ENCODE data around the gene BAD.
"Not testable (repeated sequence)": the region's sequence is repeated elsewhere in the genome, so short reads cannot be mapped to it uniquely, and the experiment has no call there.

BAD gene

DNA sequence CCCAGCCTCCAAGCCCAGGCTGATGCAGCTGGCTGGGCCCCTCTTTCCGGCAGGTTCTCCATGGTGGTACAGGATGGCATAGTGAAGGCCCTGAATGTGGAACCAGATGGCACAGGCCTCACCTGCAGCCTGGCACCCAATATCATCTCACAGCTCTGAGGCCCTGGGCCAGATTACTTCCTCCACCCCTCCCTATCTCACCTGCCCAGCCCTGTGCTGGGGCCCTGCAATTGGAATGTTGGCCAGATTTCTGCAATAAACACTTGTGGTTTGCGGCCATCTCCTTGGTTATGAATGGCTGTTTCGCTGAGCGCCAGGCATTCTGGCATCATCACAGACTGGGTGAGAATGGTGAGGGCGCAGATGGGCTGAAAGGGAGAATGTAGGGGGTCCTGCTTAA is 37.1 kb upstream of the BAD start:
- Histone ChIP-seq H3K9me3 (ENCODE audit: control insufficient read depth, low read length) (no peaks in the 10 kb centered on the region), H3K27ac (ENCODE audit: low read depth, low read length, severe bottlenecking) (no peak overlapping the region), H3K4me3 (ENCODE audit: extremely low read depth, insufficient read depth, low read length, poor library complexity, severe bottlenecking) (no peak overlapping the region), H3K36me3 (ENCODE audit: control insufficient read depth, insufficient read depth, low read length) (peaks cover 24% of the 10 kb centered on the region), H3K4me1 (ENCODE audit: control insufficient read depth, insufficient read depth, low read length, poor library complexity, severe bottlenecking) (peaks cover 22% of the 10 kb centered on the region)
- 97 to 100% methylated on average over 4 to 5 of the region's 5 CpGs for WGBS, 2 experiments (ENCODE audit: insufficient coverage in 2 of 2)

DNA sequence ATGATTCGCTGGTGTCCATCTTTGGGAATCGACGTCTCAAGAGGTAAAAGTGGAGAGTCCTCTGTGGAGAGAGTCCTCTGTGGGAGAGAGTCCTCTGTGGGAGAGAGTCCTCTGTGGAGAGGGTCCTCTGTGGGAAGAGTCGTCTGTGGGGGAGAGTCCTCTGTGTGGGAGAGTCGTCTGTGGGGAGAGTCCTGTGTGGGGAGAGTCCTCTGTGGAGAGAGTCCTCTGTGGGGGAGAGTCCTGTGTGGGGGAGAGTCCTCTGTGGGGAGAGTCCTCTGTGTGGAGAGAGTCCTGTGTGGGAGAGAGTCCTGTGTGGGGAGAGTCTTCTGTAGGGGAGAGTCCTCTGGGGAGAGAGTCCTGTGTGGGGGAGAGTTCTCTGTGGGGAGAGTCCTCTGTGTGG is 36.6 kb upstream of the BAD start:
- 95 to 96% methylated on average over 5 of the region's 5 CpGs for WGBS, 2 experiments (ENCODE audit: insufficient coverage in 2 of 2)
- peaks cover 25% of the 10 kb centered on the region for H3K36me3 ChIP-seq (ENCODE audit: control insufficient read depth, insufficient read depth, low read length)
- H3K27ac ChIP-seq (ENCODE audit: low read depth, low read length, severe bottlenecking) = no peak overlapping the region
- no peaks in the 10 kb centered on the region for H3K9me3 ChIP-seq (ENCODE audit: control insufficient read depth, low read length)
- H3K4me1 ChIP-seq (ENCODE audit: control insufficient read depth, insufficient read depth, low read length, poor library complexity, severe bottlenecking) = peaks cover 22% of the 10 kb centered on the region
- H3K4me3 ChIP-seq (ENCODE audit: extremely low read depth, insufficient read depth, low read length, poor library complexity, severe bottlenecking) = no peak overlapping the region

DNA sequence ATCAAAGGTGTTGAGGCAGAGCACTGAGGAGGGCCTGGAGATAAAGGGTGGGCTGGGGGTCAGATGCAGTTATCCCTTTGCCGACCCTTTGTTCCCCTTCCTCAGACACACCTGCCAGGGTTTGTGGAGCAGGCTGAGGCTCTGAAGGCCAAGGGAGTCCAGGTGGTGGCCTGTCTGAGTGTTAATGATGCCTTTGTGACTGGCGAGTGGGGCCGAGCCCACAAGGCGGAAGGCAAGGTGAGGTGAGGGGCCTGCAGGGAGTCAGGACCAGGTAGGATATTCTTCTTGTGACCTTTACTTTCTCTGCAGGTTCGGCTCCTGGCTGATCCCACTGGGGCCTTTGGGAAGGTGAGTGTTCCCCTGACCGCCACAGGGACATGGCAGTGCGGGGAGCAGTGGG is 36.1 kb upstream of the BAD start:
- Histone ChIP-seq H3K4me1 (ENCODE audit: control insufficient read depth, insufficient read depth, low read length, poor library complexity, severe bottlenecking) (peaks cover 22% of the 10 kb centered on the region), H3K27ac (ENCODE audit: low read depth, low read length, severe bottlenecking) (no peak overlapping the region), H3K9me3 (ENCODE audit: control insufficient read depth, low read length) (no peaks in the 10 kb centered on the region), H3K36me3 (ENCODE audit: control insufficient read depth, insufficient read depth, low read length) (peaks cover 29% of the 10 kb centered on the region), H3K4me3 (ENCODE audit: extremely low read depth, insufficient read depth, low read length, poor library complexity, severe bottlenecking) (no peak overlapping the region)
- 98 to 100% methylated on average over 6 of the region's 7 CpGs for WGBS, 2 experiments (ENCODE audit: insufficient coverage in 2 of 2)

DNA sequence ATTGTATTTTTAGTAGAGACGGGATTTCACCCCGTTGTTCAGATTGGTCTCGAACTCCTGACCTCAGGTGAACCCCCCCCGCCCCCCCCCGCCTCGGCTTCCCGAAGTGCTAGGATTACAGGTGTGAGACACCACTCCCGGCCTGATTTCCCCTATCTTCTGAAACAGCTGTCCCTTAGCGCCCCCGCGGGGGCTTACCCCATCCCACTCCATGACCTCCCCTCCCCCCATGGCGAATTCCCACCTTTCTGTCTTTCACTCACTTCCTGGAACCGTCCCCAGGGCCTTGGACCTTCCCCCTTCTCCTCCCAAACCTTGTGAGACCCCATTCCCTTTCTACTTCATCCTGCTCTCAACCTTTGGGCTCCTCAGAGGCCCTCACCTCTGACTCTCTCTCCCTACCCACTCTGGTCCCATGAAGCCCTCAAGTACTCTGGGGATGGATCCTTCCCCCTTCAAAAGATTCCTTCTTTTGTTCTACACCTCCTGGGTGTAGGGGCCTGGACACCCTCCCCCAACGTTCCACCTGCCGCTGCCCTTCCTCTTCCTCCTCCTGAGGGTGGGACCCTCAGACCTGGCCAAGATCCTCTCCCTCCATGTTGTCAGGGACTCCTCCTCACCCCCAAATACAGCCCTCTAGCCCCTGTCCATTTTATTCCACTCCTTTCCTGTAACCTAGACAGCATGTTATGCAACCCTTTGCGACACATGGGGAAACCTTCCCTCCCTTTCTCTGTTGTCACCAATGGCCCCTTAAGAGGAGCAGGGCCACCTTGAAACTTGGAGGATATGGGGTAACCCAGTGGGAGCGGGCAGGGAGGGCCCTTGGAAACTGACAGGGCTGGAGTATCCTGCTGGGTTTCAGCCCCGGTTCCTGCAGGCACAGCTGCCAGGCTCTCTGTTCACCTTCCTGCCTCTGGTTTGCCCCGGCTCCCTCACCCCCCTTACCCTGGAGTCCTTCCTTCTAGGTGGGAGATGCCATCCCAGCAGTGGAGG is 34.6 kb upstream of the BAD start:
- H3K27ac ChIP-seq (ENCODE audit: low read depth, low read length, severe bottlenecking) = no peak overlapping the region
- H3K36me3 ChIP-seq (ENCODE audit: control insufficient read depth, insufficient read depth, low read length) = peaks cover 39% of the 10 kb centered on the region
- H3K4me1 ChIP-seq (ENCODE audit: control insufficient read depth, insufficient read depth, low read length, poor library complexity, severe bottlenecking) = peaks cover 13% of the 10 kb centered on the region
- no peaks in the 10 kb centered on the region for H3K9me3 ChIP-seq (ENCODE audit: control insufficient read depth, low read length)
- WGBS, 2 experiments (ENCODE audit: insufficient coverage in 2 of 2) = 27 to 42% methylated on average over 6 to 14 of the region's 19 CpGs
- peak overlapping the region; percentile 95 for H3K4me3 ChIP-seq (ENCODE audit: extremely low read depth, insufficient read depth, low read length, poor library complexity, severe bottlenecking)

DNA sequence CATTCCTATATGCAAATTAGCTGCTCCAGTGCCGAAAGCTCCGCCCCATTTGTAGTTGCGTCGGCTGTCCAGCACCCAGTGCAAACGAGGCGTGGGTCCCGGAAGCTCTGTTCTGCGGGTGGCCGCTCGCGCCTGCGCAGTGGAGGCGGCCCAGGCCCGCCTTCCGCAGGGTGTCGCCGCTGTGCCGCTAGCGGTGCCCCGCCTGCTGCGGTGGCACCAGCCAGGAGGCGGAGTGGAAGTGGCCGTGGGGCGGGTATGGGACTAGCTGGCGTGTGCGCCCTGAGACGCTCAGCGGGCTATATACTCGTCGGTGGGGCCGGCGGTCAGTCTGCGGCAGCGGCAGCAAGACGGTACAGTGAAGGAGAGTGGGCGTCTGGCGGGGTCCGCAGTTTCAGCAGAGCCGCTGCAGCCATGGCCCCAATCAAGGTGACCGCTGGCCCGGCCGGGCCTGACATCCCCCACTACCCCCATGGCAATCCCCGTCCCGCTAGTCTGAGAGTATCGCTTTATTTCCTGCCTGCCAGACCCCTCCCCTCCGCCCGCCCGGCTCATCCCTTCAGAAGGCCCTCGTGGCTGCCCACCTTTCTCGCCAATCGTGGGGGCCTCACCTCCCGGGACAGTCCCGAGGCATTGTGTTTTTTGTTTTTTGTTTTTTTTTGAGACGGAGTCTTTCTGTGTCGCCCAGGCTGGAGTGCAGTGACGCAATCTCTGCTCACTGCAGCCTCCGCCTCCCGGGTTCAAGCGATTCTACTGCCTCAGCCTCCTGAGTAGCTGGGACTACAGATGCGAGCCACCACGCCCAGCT is 33.7 kb upstream of the BAD start, which contains the start of gene PRDX5:
Gene PRDX5, plus strand, starts transcription at position 161 of the 805 bp plus-strand sequence. Its CDS starts 95 bp downstream, at position 256.
- H3K27ac ChIP-seq (ENCODE audit: low read depth, low read length, severe bottlenecking) = peak within 1 kb of the TSS; percentile 97
- peak within 1 kb of the TSS; percentile 95 for H3K4me3 ChIP-seq (ENCODE audit: extremely low read depth, insufficient read depth, low read length, poor library complexity, severe bottlenecking)
- H3K36me3 ChIP-seq (ENCODE audit: control insufficient read depth, insufficient read depth, low read length) = peaks cover 45% of the 10 kb centered on the region
- no peaks in the 10 kb centered on the region for H3K9me3 ChIP-seq (ENCODE audit: control insufficient read depth, low read length)
- peaks cover 12% of the 10 kb centered on the region for H3K4me1 ChIP-seq (ENCODE audit: control insufficient read depth, insufficient read depth, low read length, poor library complexity, severe bottlenecking)
- 0 to 1% methylated on average over 39 to 57 of the region's 61 CpGs for WGBS, 2 experiments (ENCODE audit: insufficient coverage in 2 of 2)

GRCh38 chr11:64317325-64317960 is 33.0 kb upstream of the BAD start, which contains the start of gene TRMT112:
TRMT112 (minus strand) TSS chr11:64317559; CDS start chr11:64317526, 33 bp downstream.
- H3K4me1 ChIP-seq (ENCODE audit: control insufficient read depth, insufficient read depth, low read length, poor library complexity, severe bottlenecking) = peaks cover 8% of the 10 kb centered on the region
- peak within 1 kb of the TSS; percentile 97 for H3K27ac ChIP-seq (ENCODE audit: low read depth, low read length, severe bottlenecking)
- H3K4me3 ChIP-seq (ENCODE audit: extremely low read depth, insufficient read depth, low read length, poor library complexity, severe bottlenecking) = peak within 1 kb of the TSS; percentile 95
- H3K9me3 ChIP-seq (ENCODE audit: control insufficient read depth, low read length) = no peaks in the 10 kb centered on the region
- peaks cover 39% of the 10 kb centered on the region for H3K36me3 ChIP-seq (ENCODE audit: control insufficient read depth, insufficient read depth, low read length)
- 0 to 1% methylated on average over 36 to 42 of the region's 43 CpGs for WGBS, 2 experiments (ENCODE audit: insufficient coverage in 2 of 2)

DNA sequence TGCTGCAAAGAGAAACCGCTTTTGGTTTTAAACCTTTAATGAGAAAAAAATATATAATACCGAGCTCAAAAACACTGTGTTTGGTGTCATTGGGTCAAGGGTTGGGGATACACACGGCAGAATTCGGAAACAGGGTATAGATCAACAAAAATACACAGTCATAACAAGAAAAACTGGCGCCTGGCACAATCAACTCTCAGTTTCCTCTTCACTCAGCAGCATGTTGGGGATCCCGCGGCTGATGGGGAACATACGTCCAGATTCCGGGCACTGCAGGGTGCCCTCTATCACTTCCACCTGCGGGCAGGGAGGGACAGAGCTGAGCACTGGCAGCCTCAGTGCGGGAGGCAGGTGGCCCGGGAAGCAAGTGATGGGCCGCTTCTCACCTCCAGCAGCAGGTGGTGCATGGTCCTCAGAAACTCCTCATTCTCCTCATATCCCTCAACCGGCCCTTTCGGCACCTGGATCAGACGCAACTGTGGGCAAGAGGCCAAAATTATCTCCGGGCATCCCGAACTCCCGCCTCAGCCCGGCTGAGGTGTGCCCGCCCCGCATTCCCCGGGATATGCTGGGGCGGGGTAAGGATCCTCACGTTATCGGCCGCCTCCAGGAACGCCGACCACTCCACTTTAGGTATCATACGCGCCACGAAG is 32.3 kb upstream of the BAD start:
- Histone ChIP-seq H3K4me1 (ENCODE audit: control insufficient read depth, insufficient read depth, low read length, poor library complexity, severe bottlenecking) (peaks cover 8% of the 10 kb centered on the region), H3K27ac (ENCODE audit: low read depth, low read length, severe bottlenecking) (peak overlapping the region; percentile 97), H3K4me3 (ENCODE audit: extremely low read depth, insufficient read depth, low read length, poor library complexity, severe bottlenecking) (peak overlapping the region; percentile 95), H3K9me3 (ENCODE audit: control insufficient read depth, low read length) (no peaks in the 10 kb centered on the region), H3K36me3 (ENCODE audit: control insufficient read depth, insufficient read depth, low read length) (peaks cover 33% of the 10 kb centered on the region)
- WGBS, 2 experiments (ENCODE audit: insufficient coverage in 2 of 2) = 3 to 5% methylated on average over 16 to 22 of the region's 32 CpGs

GRCh38 chr11:64315667-64316526 is 31.4 kb upstream of the BAD start:
- Histone ChIP-seq H3K4me3 (ENCODE audit: extremely low read depth, insufficient read depth, low read length, poor library complexity, severe bottlenecking) (peak overlapping the region; percentile 95), H3K36me3 (ENCODE audit: control insufficient read depth, insufficient read depth, low read length) (peaks cover 32% of the 10 kb centered on the region)
- WGBS, 2 experiments (ENCODE audit: insufficient coverage in 2 of 2) = 92 to 94% methylated on average over 14 to 20 of the region's 25 CpGs
- H3K9me3 ChIP-seq (ENCODE audit: control insufficient read depth, low read length); H3K27ac ChIP-seq (ENCODE audit: low read depth, low read length, severe bottlenecking); H3K4me1 ChIP-seq (ENCODE audit: control insufficient read depth, insufficient read depth, low read length, poor library complexity, severe bottlenecking): not testable (repeated sequence)

DNA sequence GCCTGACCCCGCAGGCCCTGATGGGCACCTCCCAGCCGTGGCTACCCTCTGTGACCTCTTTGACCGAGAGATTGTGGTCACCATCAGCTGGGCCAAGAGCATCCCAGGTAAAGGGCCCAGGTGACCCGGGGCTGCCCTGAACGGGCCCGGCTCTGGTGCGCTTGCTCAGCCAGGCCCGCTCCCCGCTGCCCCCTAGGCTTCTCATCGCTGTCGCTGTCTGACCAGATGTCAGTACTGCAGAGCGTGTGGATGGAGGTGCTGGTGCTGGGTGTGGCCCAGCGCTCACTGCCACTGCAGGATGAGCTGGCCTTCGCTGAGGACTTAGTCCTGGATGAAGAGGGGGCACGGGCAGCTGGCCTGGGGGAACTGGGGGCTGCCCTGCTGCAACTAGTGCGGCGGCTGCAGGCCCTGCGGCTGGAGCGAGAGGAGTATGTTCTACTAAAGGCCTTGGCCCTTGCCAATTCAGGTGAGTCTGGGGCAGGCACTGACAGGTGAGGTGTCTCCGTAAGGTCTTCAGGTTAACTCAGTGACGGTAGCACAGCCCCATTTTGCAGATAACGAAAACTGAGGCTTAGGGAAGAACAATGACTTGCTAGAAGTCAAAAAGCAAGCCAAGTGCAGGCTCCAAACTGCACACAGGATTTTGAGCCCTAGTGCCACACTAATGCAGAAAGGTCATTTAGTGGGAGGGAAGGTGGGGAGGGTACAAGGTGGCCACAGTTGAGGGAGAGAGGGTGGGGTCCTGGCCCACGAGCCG is 30.5 kb upstream of the BAD start:
- H3K9me3 ChIP-seq (ENCODE audit: control insufficient read depth, low read length) = no peaks in the 10 kb centered on the region
- 90 to 94% methylated on average over 21 to 23 of the region's 24 CpGs for WGBS, 2 experiments (ENCODE audit: insufficient coverage in 2 of 2)
- H3K4me3 ChIP-seq (ENCODE audit: extremely low read depth, insufficient read depth, low read length, poor library complexity, severe bottlenecking) = no peak overlapping the region
- peaks cover 35% of the 10 kb centered on the region for H3K36me3 ChIP-seq (ENCODE audit: control insufficient read depth, insufficient read depth, low read length)
- no peak overlapping the region for H3K27ac ChIP-seq (ENCODE audit: low read depth, low read length, severe bottlenecking)
- peaks cover 8% of the 10 kb centered on the region for H3K4me1 ChIP-seq (ENCODE audit: control insufficient read depth, insufficient read depth, low read length, poor library complexity, severe bottlenecking)

All from mesodermal cell (in vitro differentiated cells).